ENCODE data around the gene TPCN2.

The TPCN2 gene

GRCh38 chr11:69078930-69079605, 30.3 kb downstream of the TPCN2 start:
- Histone ChIP-seq H3K9me3 (ENCODE audit: insufficient read depth, low read length, severe bottlenecking) (no peaks in the 10 kb centered on the region), H3K9ac (ENCODE audit: low read depth, low read length) (no peak overlapping the region), H3K27me3 (ENCODE audit: insufficient read depth, low read length, poor library complexity) (no peaks in the 10 kb centered on the region), H3K4me3 (ENCODE audit: low read depth in 1 of 2, low read length in 2 of 2) (no peak overlapping the region), H3K4me1 (ENCODE audit: insufficient read depth, low read length) (no peaks in the 10 kb centered on the region), H3K79me2 (ENCODE audit: insufficient read depth, low read length) (no peaks in the 10 kb centered on the region), H3K4me2 (ENCODE audit: insufficient read depth, low read length) (no peak overlapping the region), H3K36me3 (ENCODE audit: insufficient read depth, low read length) (peaks cover 44% of the 10 kb centered on the region), H3K27ac (ENCODE audit: low read length) (no peak overlapping the region), H2AFZ (ENCODE audit: low read depth, low read length) (no peak overlapping the region), H4K20me1 (ENCODE audit: insufficient read depth, low read length) (peaks cover 3% of the 10 kb centered on the region)
- TF ChIP-seq, protein P1, sequence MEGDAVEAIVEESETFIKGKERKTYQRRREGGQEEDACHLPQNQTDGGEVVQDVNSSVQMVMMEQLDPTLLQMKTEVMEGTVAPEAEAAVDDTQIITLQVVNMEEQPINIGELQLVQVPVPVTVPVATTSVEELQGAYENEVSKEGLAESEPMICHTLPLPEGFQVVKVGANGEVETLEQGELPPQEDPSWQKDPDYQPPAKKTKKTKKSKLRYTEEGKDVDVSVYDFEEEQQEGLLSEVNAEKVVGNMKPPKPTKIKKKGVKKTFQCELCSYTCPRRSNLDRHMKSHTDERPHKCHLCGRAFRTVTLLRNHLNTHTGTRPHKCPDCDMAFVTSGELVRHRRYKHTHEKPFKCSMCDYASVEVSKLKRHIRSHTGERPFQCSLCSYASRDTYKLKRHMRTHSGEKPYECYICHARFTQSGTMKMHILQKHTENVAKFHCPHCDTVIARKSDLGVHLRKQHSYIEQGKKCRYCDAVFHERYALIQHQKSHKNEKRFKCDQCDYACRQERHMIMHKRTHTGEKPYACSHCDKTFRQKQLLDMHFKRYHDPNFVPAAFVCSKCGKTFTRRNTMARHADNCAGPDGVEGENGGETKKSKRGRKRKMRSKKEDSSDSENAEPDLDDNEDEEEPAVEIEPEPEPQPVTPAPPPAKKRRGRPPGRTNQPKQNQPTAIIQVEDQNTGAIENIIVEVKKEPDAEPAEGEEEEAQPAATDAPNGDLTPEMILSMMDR (IDR thresholded peaks at IDR 0.05; ENCODE audit: borderline replicate concordance, extremely low read depth, low read length, poor library complexity, severe bottlenecking) = no peak
- TF ChIP-seq EZH2 (IDR thresholded peaks at IDR 0.05; ENCODE audit: borderline replicate concordance, low read depth, low read length, severe bottlenecking) = no peak
- no peak for DNase-seq
- ATAC-seq (ENCODE audit: insufficient read depth, low read depth) = no peak

GRCh38 chr11:69079661-69080256, 31.0 kb downstream of the TPCN2 start:
- H3K9me3 ChIP-seq (ENCODE audit: insufficient read depth, low read length, severe bottlenecking) = no peaks in the 10 kb centered on the region
- no peaks in the 10 kb centered on the region for H3K27me3 ChIP-seq (ENCODE audit: insufficient read depth, low read length, poor library complexity)
- no peaks in the 10 kb centered on the region for H3K4me1 ChIP-seq (ENCODE audit: insufficient read depth, low read length)
- no peak overlapping the region for H3K4me2 ChIP-seq (ENCODE audit: insufficient read depth, low read length)
- H2AFZ ChIP-seq (ENCODE audit: low read depth, low read length) = no peak overlapping the region
- H3K4me3 ChIP-seq (ENCODE audit: low read depth in 1 of 2, low read length in 2 of 2) = no peak overlapping the region
- ATAC-seq (ENCODE audit: insufficient read depth, low read depth) = no peak
- no peaks in the 10 kb centered on the region for H3K79me2 ChIP-seq (ENCODE audit: insufficient read depth, low read length)
- H3K9ac ChIP-seq (ENCODE audit: low read depth, low read length) = no peak overlapping the region
- no peak overlapping the region for H3K27ac ChIP-seq (ENCODE audit: low read length)
- TF ChIP-seq, protein P1 (IDR thresholded peaks at IDR 0.05; ENCODE audit: borderline replicate concordance, extremely low read depth, low read length, poor library complexity, severe bottlenecking) = no peak
- no peak for TF ChIP-seq EZH2 (IDR thresholded peaks at IDR 0.05; ENCODE audit: borderline replicate concordance, low read depth, low read length, severe bottlenecking)
- H3K36me3 ChIP-seq (ENCODE audit: insufficient read depth, low read length) = peaks cover 43% of the 10 kb centered on the region
- H4K20me1 ChIP-seq (ENCODE audit: insufficient read depth, low read length) = peaks cover 3% of the 10 kb centered on the region
- no peak for DNase-seq

- Histone ChIP-seq H4K20me1 (ENCODE audit: insufficient read depth, low read length) (peaks cover 3% of the 10 kb centered on the region), H3K9me3 (ENCODE audit: insufficient read depth, low read length, severe bottlenecking) (no peaks in the 10 kb centered on the region), H3K9ac (ENCODE audit: low read depth, low read length) (no peak overlapping the region), H3K27me3 (ENCODE audit: insufficient read depth, low read length, poor library complexity) (no peaks in the 10 kb centered on the region), H3K27ac (ENCODE audit: low read length) (no peak overlapping the region), H2AFZ (ENCODE audit: low read depth, low read length) (no peak overlapping the region), H3K4me3 (ENCODE audit: low read depth in 1 of 2, low read length in 2 of 2) (no peak overlapping the region), H3K4me2 (ENCODE audit: insufficient read depth, low read length) (no peak overlapping the region), H3K36me3 (ENCODE audit: insufficient read depth, low read length) (peaks cover 41% of the 10 kb centered on the region), H3K4me1 (ENCODE audit: insufficient read depth, low read length) (no peaks in the 10 kb centered on the region), H3K79me2 (ENCODE audit: insufficient read depth, low read length) (no peaks in the 10 kb centered on the region)
- ATAC-seq (ENCODE audit: insufficient read depth, low read depth) = no peak; the same call in 2 of the 3 replicates
- TF ChIP-seq, protein P1 (IDR thresholded peaks at IDR 0.05; ENCODE audit: borderline replicate concordance, extremely low read depth, low read length, poor library complexity, severe bottlenecking) = no peak
- TF ChIP-seq EZH2 (IDR thresholded peaks at IDR 0.05; ENCODE audit: borderline replicate concordance, low read depth, low read length, severe bottlenecking) = no peak
- DNase-seq = no peak
These were observed 31.7 kb downstream of the TPCN2 start for GRCh38 chr11:69080257-69080995.

All from DND-41 (cell line).